Lung (tissue), 12 donors: ENCODE data around the gene DDR1. TPM values are rescaled to one million over a fixed set of nuclear protein-coding genes. Genes with fewer than 3 reads are reported as not detected.
"Not testable (repeated sequence)": the region's sequence is repeated elsewhere in the genome, so short reads cannot be mapped to it uniquely, and the experiment has no call there.

ENCODE experiments used
- ATAC-seq: fragments of 200-7000 bp; cut with Tn5 transposase; one replicate; pipeline ENCODE4 v1.9.1; 2020; ENCODE audit warnings: moderate number of reproducible peaks; ENCODE audit not compliant: insufficient read depth, low FRiP score
- DNase-seq, 3 donors: peaks; one replicate each; pipeline ENCODE4 v3.0.0-alpha.2; 2013 to 2017
- H3K27ac ChIP-seq, 2 donors: one replicate each; pipeline ENCODE4 v1.5.1; 2013; ENCODE audit warnings: mild to moderate bottlenecking in 2 of 2, moderate library complexity in 2 of 2, control low read depth in 1 of 2, inconsistent platforms in 1 of 2, low read depth in 1 of 2, low read length in 1 of 2
- H3K27me3 ChIP-seq, 3 donors: one replicate each; pipeline ENCODE4 v1.5.1; 2013; ENCODE audit warnings: low read length in 2 of 3; ENCODE audit not compliant: control insufficient read depth in 3 of 3, insufficient read depth in 3 of 3
- H3K36me3 ChIP-seq, 4 donors: one replicate each; pipeline ENCODE4 v1.5.1; 2013; ENCODE audit warnings: low read length in 4 of 4, mild to moderate bottlenecking in 1 of 4, moderate library complexity in 1 of 4; ENCODE audit not compliant: control insufficient read depth in 4 of 4, insufficient read depth in 4 of 4
- H3K4me1 ChIP-seq, 5 donors: one replicate each; pipeline ENCODE4 v1.5.1; 2013; ENCODE audit warnings: low read length in 5 of 5, mild to moderate bottlenecking in 2 of 5, moderate library complexity in 1 of 5; ENCODE audit not compliant: control insufficient read depth in 5 of 5, insufficient read depth in 5 of 5
- H3K4me3 ChIP-seq: one replicate; pipeline ENCODE4 v1.5.1; 2013; ENCODE audit warnings: mild to moderate bottlenecking, control low read depth, moderate library complexity
- H3K9ac ChIP-seq, 2 donors: one replicate each; pipeline ENCODE4 v1.5.1; 2013; ENCODE audit warnings: low read length in 2 of 2, control low read depth in 1 of 2; ENCODE audit not compliant: insufficient read depth in 1 of 2
- H3K9me3 ChIP-seq, 4 donors: one replicate each; pipeline ENCODE4 v1.5.1; 2013; ENCODE audit warnings: low read length in 3 of 4, mild to moderate bottlenecking in 1 of 4, moderate library complexity in 1 of 4; ENCODE audit not compliant: control insufficient read depth in 4 of 4, insufficient read depth in 3 of 4
- WGBS, 2 donors: extraction: QIAGEN DNeasy Blood & Tissue Kit; methylation state at CpG; one replicate each; pipeline ENCODE4 v1.1.7; 2013; 5-methylcytosine and 5-hydroxymethylcytosine counted together
- polyA plus RNA-seq, 2 donors: library from polyadenylated mRNA; stranded (reverse); fragments of 200-250 nt; gene quantifications; one replicate each; pipeline ENCODE4 v1.2.1, GENCODE V29; 2013
- total RNA-seq, 2 donors: library from RNA; depleted of rRNA in 1 of 2; stranded (reverse); fragments of >200 nt in 1 of 2; gene quantifications; one replicate each; pipeline ENCODE4 v1.2.1, GENCODE V29; 2014 to 2021
- TF ChIP-seq, protein P1 (sequence below): IDR thresholded peaks from 2 replicates; pipeline ENCODE4 v1.5.1; 2012; ENCODE audit warnings: mild to moderate bottlenecking; ENCODE audit errors: control extremely low read depth, extremely low read depth
- donor health status: control.
- donor health status: control.
- donor health status: Bipolar disorder and iron deficiency.
- donor health status: healthy.
- donor health status: DM: yes; HTN: yes; CAD: no.

The DDR1 gene
- total and polyA plus RNA-seq, 4 donors = 39.5 to 134 (median 98.1) TPM

DNA sequence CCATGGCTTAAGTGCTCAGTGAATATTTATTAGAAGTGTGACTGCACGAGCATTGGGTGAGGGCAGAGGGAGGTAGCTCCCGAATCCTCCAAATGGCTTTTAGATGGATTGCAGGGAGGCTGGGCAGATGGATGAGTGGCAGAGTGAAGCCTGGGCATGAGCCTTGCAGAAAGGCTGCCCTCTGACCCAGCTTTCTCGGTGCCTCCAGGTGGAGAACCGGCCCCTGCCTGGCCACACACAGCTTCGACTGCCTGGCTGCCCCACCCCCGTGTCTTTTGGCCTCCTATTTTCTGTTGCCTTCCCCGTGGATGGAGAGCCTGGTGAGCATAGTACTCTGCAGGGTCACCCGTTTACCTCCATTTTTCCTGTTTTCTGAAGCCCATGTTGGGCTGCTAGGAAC is 33.2 kb downstream of the DDR1 start:
- 89 to 94% methylated on average over 8 of the region's 8 CpGs for WGBS, 2 donors
- no peak overlapping the region for H3K4me3 ChIP-seq
- H3K4me1 ChIP-seq = peaks cover 0 to 21% (median 15%) of the 10 kb centered on the region in 5 donors
- ATAC-seq (no peak), DNase-seq (no peak)
- H3K9ac ChIP-seq = no peak overlapping the region
- TF ChIP-seq, protein P1, sequence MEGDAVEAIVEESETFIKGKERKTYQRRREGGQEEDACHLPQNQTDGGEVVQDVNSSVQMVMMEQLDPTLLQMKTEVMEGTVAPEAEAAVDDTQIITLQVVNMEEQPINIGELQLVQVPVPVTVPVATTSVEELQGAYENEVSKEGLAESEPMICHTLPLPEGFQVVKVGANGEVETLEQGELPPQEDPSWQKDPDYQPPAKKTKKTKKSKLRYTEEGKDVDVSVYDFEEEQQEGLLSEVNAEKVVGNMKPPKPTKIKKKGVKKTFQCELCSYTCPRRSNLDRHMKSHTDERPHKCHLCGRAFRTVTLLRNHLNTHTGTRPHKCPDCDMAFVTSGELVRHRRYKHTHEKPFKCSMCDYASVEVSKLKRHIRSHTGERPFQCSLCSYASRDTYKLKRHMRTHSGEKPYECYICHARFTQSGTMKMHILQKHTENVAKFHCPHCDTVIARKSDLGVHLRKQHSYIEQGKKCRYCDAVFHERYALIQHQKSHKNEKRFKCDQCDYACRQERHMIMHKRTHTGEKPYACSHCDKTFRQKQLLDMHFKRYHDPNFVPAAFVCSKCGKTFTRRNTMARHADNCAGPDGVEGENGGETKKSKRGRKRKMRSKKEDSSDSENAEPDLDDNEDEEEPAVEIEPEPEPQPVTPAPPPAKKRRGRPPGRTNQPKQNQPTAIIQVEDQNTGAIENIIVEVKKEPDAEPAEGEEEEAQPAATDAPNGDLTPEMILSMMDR = no peak
- H3K36me3 ChIP-seq = peaks cover 7 to 34% (median 11%) of the 10 kb centered on the region in 4 donors
- H3K27me3 ChIP-seq = no peaks in the 10 kb centered on the region
- no peaks in the 10 kb centered on the region for H3K9me3 ChIP-seq
- H3K27ac ChIP-seq = no peak overlapping the region

DNA sequence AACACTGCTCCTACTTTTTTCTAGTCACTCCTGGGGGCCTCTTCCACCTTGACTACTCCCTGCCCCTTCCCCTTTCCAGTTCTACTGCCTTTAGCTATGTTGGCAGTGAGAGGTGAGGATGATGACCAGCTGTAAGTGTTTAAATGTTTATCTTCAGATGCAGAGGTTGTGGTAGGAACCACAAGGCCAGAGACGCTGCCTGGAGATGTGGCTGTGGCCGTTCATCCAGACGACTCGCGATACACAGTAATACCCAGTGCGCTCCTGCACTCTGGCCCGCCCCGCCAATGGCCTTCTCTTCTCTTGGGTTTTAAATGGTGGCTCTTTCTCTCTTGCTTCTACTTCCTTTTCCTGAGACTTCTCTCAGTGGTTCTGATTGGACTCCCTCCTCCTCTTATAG is 34.4 kb downstream of the DDR1 start:
- Histone ChIP-seq H3K9me3 (no peaks in the 10 kb centered on the region), H3K27me3 (no peaks in the 10 kb centered on the region), H3K4me3 (no peak overlapping the region), H3K36me3 (peaks cover 7 to 46% (median 19%) of the 10 kb centered on the region in 4 donors), H3K9ac (no peak overlapping the region), H3K4me1 (peaks cover 0 to 16% (median 11%) of the 10 kb centered on the region in 5 donors), H3K27ac (no peak overlapping the region)
- ATAC-seq = no peak
- TF ChIP-seq, protein P1 = no peak
- no peak for DNase-seq
- 83 to 90% methylated on average over 8 of the region's 8 CpGs for WGBS, 2 donors

DNA sequence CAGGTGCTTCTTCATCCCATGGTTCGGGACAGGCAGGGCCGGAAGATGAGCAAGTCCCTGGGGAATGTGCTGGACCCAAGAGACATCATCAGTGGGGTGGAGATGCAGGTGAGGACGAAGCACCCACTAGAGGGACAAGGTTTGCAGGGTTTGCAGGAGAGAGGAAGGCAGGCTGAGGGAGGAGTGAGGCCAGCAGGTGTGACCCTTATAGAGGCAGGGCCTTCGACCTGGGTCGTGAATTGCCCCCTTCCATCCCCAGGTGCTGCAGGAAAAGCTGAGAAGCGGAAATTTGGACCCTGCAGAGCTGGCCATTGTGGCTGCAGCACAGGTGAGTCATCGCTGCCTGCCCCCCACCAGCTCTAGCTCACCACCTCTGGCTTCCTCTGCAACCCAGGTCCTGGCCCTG is 38.1 kb downstream of the DDR1 start:
- Histone ChIP-seq H3K4me1 (no peaks in the 10 kb centered on the region), H3K27ac (no peak overlapping the region), H3K27me3 (no peaks in the 10 kb centered on the region), H3K4me3 (no peak overlapping the region), H3K36me3 (peaks cover 7 to 64% (median 21%) of the 10 kb centered on the region in 4 donors), H3K9me3 (peaks cover 0 to 3% (median 0%) of the 10 kb centered on the region in 4 donors), H3K9ac (no peak overlapping the region)
- WGBS, 2 donors = 93 to 94% methylated on average over 7 of the region's 7 CpGs
- TF ChIP-seq, protein P1 = no peak
- ATAC-seq (no peak), DNase-seq (no peak)

DNA sequence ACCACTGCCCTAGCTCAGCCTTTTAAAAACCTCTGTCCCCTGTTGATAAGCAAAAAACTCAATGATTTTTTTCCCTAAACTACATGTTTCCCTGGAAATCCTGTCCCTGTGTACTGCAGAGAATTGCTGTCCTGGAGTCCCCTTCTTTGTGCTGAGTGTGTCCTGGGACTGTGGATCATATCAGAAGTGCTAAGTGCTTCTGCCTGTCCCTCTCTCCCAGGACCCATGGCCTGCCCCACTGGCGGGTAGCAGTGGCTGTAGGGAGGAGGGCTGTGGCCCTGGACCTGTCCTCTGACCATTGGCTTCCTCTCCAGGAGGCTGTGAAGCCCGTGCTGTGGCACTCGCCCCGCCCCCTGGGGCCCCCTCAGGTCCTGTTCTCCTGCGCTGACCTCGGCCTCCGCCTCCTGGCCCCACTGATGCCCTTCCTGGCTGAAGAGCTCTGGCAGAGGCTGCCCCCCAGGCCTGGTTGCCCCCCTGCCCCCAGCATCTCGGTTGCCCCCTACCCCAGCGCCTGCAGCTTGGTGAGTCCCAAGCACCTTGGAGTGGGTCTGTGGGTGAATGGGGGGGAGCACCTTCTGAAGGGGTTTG is 39.8 kb downstream of the DDR1 start:
- DNase-seq, H3K9me3 ChIP-seq, H3K4me1 ChIP-seq, H3K9ac ChIP-seq, H3K4me3 ChIP-seq, H3K27me3 ChIP-seq, ATAC-seq: not testable (repeated sequence)
- 90% methylated on average over 9 of the region's 9 CpGs for WGBS, 2 donors
- H3K27ac ChIP-seq = peak overlapping the region in 1 of 2 donors; percentile 43
- peaks cover 7 to 58% (median 21%) of the 10 kb centered on the region in 4 donors for H3K36me3 ChIP-seq
